Measurements from ENCODE around the gene VCAN. TPM values are rescaled to one million over a fixed set of nuclear protein-coding genes. Genes with fewer than 3 reads are reported as not detected.

VCAN gene
- total and polyA plus RNA-seq, 2 of the 4 experiments (the other 2 are of a cell fraction), result 45.3 to 158 TPM

GRCh38 chr5:83527722-83528438 is 56.3 kb downstream of the VCAN start:
- WGBS, 2 experiments (ENCODE audit: extremely low coverage in 2 of 2, insufficient read length in 1 of 2), result no CpG with 5 or more reads among the region's 4 CpGs
- Histone ChIP-seq H2AFZ (replicated peaks; ENCODE audit: low read length, poor library complexity) (no peak overlapping the region), H2AK5ac (ENCODE audit: low read depth, low read length) (no peak overlapping the region), H2BK5ac (ENCODE audit: low read depth, low read length, poor library complexity, severe bottlenecking) (no peak overlapping the region), H4K91ac (ENCODE audit: insufficient read depth, low read depth, low read length) (no peak overlapping the region), H3K9ac (ENCODE audit: low read depth, low read length) (no peak overlapping the region), H3K23ac (ENCODE audit: low read depth, low read length) (no peak overlapping the region), H3K14ac (replicated peaks; ENCODE audit: low read depth, low read length) (no peak overlapping the region), H2AK9ac (replicated peaks; ENCODE audit: low read depth, low read length, poor library complexity) (no peak overlapping the region), H3K4ac (ENCODE audit: low read depth, low read length) (no peak overlapping the region), H2BK20ac (ENCODE audit: low read depth, low read length) (no peak overlapping the region), H3K9me1 (ENCODE audit: insufficient read depth, low read length) (no peaks in the 10 kb centered on the region; the same call in 1 of the 2 replicates), H3K27ac (ENCODE audit: insufficient read depth, low read length) (no peak overlapping the region), H3K36me3 (ENCODE audit: control insufficient read depth, insufficient read depth, low read length) (no peaks in the 10 kb centered on the region), H2BK15ac (ENCODE audit: low read depth, low read length) (no peak overlapping the region), H3K56ac (ENCODE audit: extremely low read depth, insufficient read depth, low read length) (no peak overlapping the region), H4K20me1 (ENCODE audit: insufficient read depth, low read length) (no peaks in the 10 kb centered on the region), H3K4me1 (ENCODE audit: control insufficient read depth, insufficient read depth, low read length) (no peaks in the 10 kb centered on the region), H3K4me3 (ENCODE audit: insufficient read depth, low read depth, low read length) (no peak overlapping the region), H4K8ac (ENCODE audit: low read depth in 2 of 2, low read length in 2 of 2) (no peak overlapping the region), H3K27me3 (ENCODE audit: control insufficient read depth, insufficient read depth, low read length) (no peaks in the 10 kb centered on the region), H3K9me3 (ENCODE audit: control insufficient read depth, insufficient read depth, low read length) (no peaks in the 10 kb centered on the region), H3K79me1 (ENCODE audit: low read depth in 1 of 2, low read length in 2 of 2) (peaks cover 0 to 8% of the 10 kb centered on the region in 2 experiments; a peak in 2 of 4 replicates), H2BK120ac (ENCODE audit: low read depth, low read length) (no peak overlapping the region), H3K18ac (ENCODE audit: low read depth, low read length) (no peak overlapping the region), H4K5ac (ENCODE audit: low read depth, low read length) (no peak overlapping the region), H3K4me2 (ENCODE audit: low read depth, low read length) (no peak overlapping the region)
- intact Hi-C loops (cut with micrococcal nuclease) (no loop called here), in situ Hi-C loops (cut with MboI; ENCODE audit: low sequenced_read_pairs) (no loop called here), dilution Hi-C loops (cut with HindIII; ENCODE audit: low sequenced_read_pairs, unreplicated experiment) (no loop called here)
- ChIA-PET CTCF (no interaction called here), POLR2A (ENCODE audit: unreplicated experiment) (interaction anchor here (0.7 kb wide), 1 partner anchor 10 kb away, joined by 3 read pairs; no protein-coding TSS in a partner anchor)
- TF ChIP-seq BHLHE40 (IDR thresholded peaks at IDR 0.05; ENCODE audit: low read depth, low read length) (no peak), FOS (IDR thresholded peaks at IDR 0.05; ENCODE audit: low read depth, low read length) (no peak), USF2 (IDR thresholded peaks at IDR 0.05; ENCODE audit: low read depth, low read length) (no peak), RFX5 (IDR thresholded peaks at IDR 0.05; ENCODE audit: low read depth, low read length) (no peak), NFE2L2 (IDR thresholded peaks at IDR 0.05; ENCODE audit: low read depth, low read length) (no peak), MAFK (IDR thresholded peaks at IDR 0.05; ENCODE audit: low read depth, low read length) (no peak), RCOR1 (IDR thresholded peaks at IDR 0.05; ENCODE audit: insufficient replicate concordance, low read length) (no peak), SMC3 (IDR thresholded peaks at IDR 0.05; ENCODE audit: low read depth, low read length) (no peak), CHD1 (IDR thresholded peaks at IDR 0.05; ENCODE audit: low read depth, low read length) (no peak), RAD21 (IDR thresholded peaks at IDR 0.05; ENCODE audit: low read length) (no peak), MXI1 (IDR thresholded peaks at IDR 0.05; ENCODE audit: borderline replicate concordance, low read depth, low read length) (no peak), POLR2A (IDR thresholded peaks at IDR 0.05; ENCODE audit: low read depth, low read length) (no peak), CEBPB (IDR thresholded peaks at IDR 0.05; ENCODE audit: low read depth, low read length) (no peak), MAZ (IDR thresholded peaks at IDR 0.05; ENCODE audit: borderline replicate concordance, low read depth, low read length) (no peak)
- TF ChIP-seq, protein P1, sequence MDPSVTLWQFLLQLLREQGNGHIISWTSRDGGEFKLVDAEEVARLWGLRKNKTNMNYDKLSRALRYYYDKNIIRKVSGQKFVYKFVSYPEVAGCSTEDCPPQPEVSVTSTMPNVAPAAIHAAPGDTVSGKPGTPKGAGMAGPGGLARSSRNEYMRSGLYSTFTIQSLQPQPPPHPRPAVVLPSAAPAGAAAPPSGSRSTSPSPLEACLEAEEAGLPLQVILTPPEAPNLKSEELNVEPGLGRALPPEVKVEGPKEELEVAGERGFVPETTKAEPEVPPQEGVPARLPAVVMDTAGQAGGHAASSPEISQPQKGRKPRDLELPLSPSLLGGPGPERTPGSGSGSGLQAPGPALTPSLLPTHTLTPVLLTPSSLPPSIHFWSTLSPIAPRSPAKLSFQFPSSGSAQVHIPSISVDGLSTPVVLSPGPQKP (IDR thresholded peaks at IDR 0.05; ENCODE audit: borderline replicate concordance, low read depth, low read length), result no peak
- TF ChIP-seq, protein P2, sequence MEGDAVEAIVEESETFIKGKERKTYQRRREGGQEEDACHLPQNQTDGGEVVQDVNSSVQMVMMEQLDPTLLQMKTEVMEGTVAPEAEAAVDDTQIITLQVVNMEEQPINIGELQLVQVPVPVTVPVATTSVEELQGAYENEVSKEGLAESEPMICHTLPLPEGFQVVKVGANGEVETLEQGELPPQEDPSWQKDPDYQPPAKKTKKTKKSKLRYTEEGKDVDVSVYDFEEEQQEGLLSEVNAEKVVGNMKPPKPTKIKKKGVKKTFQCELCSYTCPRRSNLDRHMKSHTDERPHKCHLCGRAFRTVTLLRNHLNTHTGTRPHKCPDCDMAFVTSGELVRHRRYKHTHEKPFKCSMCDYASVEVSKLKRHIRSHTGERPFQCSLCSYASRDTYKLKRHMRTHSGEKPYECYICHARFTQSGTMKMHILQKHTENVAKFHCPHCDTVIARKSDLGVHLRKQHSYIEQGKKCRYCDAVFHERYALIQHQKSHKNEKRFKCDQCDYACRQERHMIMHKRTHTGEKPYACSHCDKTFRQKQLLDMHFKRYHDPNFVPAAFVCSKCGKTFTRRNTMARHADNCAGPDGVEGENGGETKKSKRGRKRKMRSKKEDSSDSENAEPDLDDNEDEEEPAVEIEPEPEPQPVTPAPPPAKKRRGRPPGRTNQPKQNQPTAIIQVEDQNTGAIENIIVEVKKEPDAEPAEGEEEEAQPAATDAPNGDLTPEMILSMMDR (conservative IDR thresholded peaks at IDR 0.05; ENCODE audit: low read depth, low read length), result no peak
- BruUV-seq (replicated peaks), result no TSS peak
- no peak for ATAC-seq (ENCODE audit: low read depth)
- DNase-seq, result no peak

Data from IMR-90 (cell line).